NCI-H2196 treated with DMSO at 0.1 percent for 48 hours (cell line): ENCODE results near the gene CGB7.

Source experiments
- DNase-seq: peaks from one replicate; lab custom pipeline; 2025; ENCODE audit not compliant: unreplicated experiment; lab: John Stamatoyannopoulos, UW

Gene CGB7

DNA sequence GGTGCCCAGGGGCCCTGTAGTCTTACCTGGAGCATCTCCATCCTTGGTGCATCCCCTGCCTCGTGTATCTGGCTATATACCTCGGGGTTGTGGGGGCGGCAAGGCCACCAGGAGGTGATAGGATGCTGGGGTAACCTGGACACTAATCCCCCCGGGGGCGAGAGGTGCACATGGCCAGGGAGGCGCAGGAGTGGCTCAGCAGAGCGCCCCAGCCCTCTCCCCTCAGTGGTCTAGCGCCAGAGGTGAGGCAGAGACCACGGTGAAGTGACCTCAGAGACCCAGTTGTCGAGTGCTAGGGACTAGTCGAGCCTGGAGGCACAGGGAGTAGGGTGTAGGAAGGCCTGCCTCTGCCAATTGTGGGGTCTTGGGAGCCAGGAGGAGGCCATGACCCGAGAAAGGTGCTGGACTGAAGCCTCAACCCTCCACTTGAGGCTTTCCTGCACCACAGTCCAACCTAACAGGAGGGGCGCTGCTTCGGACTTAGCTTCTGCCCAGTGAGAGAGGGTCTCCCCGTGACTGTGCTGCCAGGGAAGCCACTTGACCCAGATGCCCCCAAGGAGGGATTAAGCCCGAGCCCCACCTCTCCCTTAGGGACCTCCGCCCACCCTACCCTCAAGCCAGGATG is 40.4 kb downstream of the CGB7 start, which contains the start of gene LHB:
TSS of gene LHB (minus strand) at position 51 of the 625 bp plus-strand sequence. CDS start at position 41, 10 bp downstream.
- DNase-seq: no peak

DNA sequence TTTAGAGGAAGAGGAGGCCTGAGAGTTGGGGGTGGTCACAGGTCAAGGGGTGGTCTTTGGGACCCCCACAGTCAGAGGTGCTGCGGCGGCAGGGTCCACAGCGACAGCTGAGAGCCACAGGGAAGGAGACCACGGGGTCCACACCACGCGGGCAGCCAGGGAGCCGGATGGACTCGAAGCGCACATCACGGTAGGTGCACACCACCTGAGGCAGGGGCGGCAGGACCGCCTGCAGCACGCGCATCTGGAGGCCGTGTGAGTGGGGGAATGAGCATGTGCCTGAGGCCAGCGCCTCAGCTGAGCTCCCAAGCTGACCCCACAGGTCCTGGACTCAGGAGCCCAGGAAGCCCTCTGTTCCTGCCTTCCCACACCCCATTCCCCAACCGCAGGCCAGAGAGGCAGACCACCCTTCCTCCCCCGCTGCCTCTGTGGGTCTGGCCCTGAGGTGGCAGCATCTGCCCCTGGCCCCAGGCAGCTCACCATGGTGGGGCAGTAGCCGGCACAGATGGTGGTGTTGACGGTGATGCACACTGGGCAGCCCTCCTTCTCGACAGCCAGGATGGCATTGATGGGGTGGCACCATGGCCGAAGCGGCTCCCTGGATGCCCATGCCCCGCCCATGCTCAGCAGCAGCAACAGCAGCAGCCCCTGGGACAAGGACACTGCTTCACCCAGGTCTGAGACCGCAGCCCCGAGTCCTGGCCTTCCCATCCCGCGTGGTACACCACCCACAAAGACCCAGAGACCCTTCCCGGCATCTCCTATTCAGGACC is 41.3 kb downstream of the CGB7 start:
- DNase-seq: no peak

DNA sequence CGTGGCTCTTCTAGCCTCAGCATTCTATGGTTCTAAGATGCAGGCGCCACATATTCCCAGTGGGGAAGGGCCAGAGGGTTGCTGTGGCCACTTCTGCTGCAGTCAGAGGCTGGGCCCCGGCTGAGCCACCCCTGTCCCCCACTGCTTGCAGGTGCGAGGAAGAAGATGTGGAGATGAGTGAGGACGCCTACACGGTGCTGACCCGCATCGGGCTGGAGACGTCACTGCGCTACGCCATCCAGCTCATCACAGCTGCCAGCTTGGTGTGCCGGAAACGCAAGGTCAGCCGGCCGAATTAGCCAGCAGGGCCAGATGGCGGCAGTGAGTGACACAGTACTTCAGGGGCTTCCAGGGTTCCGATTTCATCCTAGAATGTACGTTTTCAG is 42.7 kb downstream of the CGB7 start:
- no peak for DNase-seq

DNA sequence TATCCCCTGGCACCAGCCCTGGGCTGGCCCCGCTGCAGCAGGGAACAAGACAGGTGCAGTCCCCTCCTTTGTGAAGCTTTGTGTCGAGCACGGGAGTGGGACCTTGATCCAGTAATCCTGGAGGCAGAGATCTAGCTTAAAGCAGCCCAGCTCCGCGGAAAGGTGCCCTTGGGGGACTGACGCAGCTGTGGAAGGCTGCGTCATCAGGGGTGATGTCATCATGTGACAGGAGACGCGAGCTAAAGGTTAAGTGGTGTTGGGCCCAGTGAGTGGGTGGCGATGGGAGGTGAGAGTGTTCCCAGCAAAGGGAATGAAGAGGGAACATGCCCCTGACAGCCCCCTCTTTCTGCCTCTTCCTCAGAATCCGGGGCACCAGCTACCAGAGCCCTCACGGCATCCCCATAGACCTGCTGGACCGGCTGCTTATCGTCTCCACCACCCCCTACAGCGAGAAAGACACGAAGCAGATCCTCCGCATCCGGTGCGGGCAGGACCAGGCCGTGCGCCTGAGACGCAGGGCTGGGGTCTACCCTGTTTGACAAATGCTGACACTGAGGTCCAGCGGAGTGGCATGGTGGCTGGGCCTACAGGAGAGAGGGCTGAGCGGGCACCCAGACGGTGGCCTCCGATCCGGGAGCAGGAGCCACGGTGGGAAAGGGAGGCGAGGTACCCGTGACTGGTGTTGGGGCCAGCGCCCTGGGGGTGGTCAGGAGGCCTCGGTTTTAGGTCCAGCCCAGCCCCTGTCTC is 43.3 kb downstream of the CGB7 start:
- no peak for DNase-seq

GRCh38 chr19:49011194-49011593 is 46.4 kb downstream of the CGB7 start:
- DNase-seq: no peak

- DNase-seq: no peak
Observed at GRCh38 chr19:49010453-49010852, 47.1 kb downstream of the CGB7 start.

- no peak for DNase-seq
Observed at GRCh38 chr19:49009828-49010227, 47.7 kb downstream of the CGB7 start.

DNA sequence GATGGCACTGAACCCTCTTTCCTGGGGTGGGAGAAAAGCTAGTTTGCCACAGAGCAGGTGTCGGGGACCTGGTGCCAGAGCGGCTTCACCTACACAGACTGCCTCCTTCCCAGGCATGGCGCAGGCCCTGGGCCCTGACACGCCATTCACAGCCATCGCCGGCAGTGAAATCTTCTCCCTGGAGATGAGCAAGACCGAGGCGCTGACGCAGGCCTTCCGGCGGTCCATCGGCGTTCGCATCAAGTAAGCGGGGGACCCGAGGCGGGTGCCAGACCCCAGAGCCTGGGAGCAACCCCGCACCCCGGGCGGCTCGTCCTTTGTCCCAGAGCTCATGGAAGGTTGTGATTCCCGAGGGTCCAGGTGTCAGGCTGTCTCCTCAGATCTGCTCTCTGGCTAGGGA is 50.6 kb downstream of the CGB7 start:
- no peak for DNase-seq

GRCh38 chr19:49004964-49005614 is 52.5 kb downstream of the CGB7 start:
- no peak for DNase-seq
